HG02588 (cell line): ENCODE measurements around the gene TAF15.

Experiments
- ATAC-seq: cut with Tn5 transposase; IDR thresholded peaks from one replicate; pipeline ENCODE4 v1.9.1; 2021; ENCODE audit warnings: mild to moderate bottlenecking, moderate library complexity; ENCODE audit not compliant: unreplicated experiment

TAF15 gene

DNA sequence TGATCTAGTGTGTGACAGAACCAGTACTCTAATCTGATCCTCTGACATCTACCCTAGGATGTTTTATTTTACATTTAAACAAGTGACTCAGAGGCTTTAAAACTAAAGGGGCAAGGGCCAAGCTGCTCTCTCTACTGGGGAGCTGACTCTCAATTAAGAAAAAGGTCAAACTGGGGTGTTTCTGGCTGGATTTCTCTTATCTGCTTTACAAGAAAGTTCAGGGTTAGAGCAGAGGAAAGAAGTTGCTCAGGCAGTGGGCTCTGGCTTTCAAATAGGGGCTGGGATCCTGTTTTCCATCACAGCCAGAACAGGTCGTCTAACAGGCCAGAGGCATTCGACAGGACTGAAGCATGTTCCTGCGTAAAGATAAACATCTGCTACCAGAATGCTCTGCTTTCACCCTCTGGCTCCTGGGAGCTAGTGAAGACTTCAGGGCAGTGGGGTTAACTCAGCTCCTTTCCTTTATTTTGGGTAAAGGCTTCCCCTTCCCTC, 22.3 kb upstream of the TAF15 start:
- no peak for ATAC-seq

DNA sequence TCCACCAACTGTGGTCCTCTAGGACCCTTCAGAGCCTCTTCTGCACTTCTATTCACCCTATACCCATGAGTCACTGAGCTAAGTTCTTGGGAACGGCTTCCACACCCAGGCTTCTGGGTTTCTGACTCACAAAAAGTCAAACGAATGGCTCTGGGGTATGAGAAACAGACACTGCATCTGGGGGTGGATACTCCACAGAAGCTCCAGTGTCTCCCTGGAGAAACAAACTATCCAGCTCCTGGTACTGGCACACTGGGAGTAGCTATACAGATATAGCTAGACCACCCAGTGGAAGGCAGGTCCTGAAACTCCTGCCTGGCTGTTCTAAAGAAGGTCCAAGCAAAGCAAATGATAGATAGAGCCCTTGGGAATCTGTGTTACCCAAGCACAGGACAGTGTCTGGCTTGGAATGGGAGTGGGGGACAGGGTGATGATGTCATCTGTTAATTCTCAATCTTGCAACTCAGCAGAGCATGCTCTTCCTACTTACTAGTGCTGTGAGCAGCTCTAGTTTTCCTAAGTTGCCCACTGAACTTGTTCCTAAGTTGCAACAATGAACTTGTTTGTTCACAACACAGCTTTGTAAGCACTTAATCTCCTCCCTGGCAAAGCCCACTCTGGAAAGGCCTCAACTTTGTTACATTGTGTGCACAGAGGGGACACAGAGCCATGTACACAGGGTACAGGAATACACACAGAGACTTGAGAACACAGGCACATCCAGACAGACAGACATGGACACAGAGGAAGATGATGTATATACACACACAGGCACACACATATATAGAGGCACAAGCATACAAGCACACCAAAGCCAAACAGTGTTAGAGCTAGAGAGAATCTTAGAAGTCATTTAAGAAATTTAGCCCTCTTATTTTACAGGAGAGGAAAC, 20.6 kb upstream of the TAF15 start:
- no peak for ATAC-seq

DNA sequence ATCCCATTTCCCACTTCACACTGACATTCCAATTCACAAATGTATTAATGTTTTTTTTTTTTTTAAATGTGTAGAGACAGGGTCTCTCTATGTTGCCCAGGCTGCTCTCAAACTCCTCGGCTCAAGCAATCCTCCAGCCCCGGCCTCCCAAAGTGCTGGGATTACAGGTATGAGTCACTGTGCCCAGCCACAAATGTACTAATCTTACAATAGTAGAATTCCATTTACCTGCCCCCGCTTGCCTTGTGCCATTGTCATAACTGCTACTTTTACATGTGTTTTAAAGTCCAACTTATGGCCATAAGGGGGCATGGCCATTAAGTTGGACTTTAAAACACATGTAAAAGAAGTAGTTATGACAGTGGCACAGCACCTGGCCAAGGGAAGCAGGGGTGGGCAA, 18.4 kb upstream of the TAF15 start:
- ATAC-seq, result no peak

DNA sequence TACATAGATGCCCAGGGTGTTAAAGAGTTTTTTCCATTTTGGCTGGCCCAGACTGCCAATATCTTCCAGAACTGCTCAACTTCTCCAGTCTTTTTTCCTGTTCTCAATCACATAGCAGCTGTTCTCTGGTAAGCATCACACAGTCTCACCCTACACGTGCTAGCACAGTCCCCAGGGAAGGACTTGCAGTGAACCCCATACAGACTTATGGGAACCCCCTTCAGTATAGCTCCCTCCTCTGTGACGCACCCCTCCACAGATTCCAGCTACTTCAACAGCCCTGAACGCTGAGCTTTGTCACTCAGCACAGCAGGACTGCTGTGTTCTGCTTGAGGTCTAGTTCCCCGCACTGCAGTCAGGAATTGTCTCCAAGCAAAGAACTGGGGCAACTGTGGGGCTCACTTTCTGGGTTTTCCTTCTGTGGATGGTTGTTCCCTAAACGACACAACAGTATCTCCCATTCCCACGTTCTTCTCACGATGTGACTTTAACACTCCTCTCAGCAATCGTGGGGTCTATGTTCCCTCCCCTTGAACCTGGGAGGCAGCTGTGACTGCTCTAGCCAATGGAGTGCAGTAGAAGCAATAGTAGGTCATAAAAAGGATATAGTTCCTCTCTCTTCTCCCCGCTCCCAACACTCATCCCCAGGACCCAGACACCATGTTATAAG, 17.5 kb upstream of the TAF15 start:
- ATAC-seq, result no peak

GRCh38 chr17:35793257-35793656, 16.0 kb upstream of the TAF15 start:
- no peak for ATAC-seq

GRCh38 chr17:35795007-35795870, 14.0 kb upstream of the TAF15 start, which contains the start of gene MMP28:
Gene MMP28, minus strand, starts transcription at chr17:35795641. Its CDS starts 264 bp downstream, at chr17:35795377.
- ATAC-seq, result no peak

GRCh38 chr17:35795871-35796265, 13.4 kb upstream of the TAF15 start:
- no peak for ATAC-seq

DNA sequence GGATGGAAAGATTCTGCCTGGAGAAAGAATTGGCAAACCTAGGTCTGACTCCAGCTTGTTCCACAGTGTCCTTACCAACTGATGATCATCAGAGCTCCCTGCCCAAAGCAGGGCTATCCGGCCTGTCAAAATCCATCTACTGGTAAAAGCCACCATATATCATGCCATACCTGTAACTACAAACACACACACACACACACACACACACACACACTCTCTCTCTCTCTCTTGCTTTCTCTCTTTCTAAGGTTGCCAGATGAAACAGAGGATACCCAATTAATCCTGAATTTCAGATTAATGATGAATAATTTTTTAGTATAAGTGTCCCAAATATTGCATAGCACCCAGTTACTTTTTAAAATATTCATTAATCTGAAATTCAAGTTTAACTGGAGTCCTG, 12.3 kb upstream of the TAF15 start:
- no peak for ATAC-seq

DNA sequence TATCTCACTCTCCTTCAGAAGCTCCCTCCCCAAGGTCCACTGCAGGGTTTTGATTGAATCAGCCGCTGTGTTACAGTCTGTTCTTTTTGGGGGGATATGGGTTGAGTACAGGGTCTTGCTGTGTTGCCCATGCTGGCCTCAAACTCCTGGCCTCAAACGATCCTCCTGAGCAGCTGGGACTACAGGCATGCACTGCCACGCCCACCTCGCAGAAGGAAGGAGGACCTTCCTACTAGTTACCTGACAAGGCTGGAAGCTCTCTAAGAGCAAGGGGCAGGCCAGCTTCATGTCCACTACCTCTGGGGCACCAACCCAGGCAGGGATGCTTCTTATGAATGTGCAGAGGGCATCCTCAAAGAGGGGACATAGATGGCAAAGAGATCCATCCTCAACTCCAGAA, 11.9 kb upstream of the TAF15 start:
- ATAC-seq, result no peak

DNA sequence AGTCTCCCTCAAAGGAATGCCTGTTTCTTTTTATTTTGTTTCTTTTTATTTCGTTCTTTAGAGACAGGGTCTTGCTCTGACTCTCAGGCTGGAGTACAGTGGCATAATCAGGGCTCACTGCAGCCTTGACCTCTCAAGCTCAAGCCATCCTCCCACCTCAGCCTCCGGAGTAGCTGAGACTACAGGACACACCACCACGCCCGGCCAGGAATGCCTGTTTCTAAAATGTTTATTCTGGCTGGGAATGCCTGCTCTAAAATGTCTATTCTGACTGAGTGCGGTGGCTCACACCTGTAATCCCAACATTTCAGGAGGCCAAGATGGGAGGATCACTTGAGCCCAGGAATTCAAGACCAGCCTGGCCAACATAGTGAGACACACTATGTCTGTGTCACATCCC, 11.4 kb upstream of the TAF15 start:
- no peak for ATAC-seq

DNA sequence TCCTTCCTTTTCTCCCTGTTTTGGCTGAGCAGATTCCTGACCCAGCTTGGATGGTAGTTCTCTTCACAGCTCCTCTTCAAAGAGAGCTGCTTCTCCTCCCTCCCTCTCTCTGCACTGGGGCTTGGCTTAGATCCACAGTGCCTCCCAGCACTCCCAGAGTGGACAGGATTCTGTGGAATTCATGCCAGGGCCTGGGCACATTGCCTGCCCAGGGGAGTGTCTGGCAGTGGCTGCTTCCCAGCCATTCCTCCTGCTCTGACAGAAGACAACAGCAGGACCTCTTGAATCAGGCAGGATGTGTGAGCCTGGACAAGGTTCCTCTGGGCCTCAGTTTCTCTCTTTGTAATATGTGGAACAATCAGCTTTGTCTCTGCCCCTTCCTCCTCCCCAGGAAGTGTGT, 9.3 kb upstream of the TAF15 start:
- no peak for ATAC-seq

GRCh38 chr17:35801583-35802224, 7.6 kb upstream of the TAF15 start:
- no peak for ATAC-seq

GRCh38 chr17:35804658-35805192, 4.6 kb upstream of the TAF15 start:
- no peak for ATAC-seq

GRCh38 chr17:35807371-35808144, 1.7 kb upstream of the TAF15 start:
- ATAC-seq, result no peak

DNA sequence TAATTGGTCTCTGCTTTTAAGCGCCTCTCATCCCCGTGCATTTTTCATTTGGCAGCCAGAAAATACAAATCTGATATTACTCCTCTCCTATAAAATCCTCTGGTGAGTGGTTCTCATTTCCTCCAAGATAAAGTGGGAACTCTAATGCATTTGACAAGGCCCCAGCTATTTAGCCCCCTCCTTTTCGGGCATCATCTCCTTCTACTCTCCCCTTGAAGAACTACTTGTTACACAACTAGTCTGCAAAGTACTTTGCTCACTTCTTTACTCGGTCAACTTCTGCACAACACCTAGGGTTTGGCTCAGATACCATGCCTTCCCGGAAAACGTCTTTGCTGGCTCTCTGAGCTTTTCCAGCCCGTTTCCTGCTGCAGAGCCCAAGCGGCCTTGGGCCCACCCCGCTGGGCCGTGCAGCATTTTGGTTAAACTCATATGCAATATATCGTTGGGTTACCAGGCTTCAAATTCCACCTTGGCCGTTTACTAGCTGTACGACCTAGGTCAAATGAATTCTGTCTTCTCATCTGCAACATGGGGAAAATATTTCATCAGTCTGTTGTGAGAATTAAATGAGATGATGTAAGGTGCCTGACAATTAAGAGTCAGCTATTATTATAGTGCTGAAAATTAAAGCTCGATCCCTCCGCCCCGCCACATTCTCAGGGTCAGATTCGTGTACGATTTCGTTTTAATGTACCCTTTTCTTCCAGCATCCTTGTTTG, 883 bp upstream of the TAF15 start:
- ATAC-seq, result no peak

DNA sequence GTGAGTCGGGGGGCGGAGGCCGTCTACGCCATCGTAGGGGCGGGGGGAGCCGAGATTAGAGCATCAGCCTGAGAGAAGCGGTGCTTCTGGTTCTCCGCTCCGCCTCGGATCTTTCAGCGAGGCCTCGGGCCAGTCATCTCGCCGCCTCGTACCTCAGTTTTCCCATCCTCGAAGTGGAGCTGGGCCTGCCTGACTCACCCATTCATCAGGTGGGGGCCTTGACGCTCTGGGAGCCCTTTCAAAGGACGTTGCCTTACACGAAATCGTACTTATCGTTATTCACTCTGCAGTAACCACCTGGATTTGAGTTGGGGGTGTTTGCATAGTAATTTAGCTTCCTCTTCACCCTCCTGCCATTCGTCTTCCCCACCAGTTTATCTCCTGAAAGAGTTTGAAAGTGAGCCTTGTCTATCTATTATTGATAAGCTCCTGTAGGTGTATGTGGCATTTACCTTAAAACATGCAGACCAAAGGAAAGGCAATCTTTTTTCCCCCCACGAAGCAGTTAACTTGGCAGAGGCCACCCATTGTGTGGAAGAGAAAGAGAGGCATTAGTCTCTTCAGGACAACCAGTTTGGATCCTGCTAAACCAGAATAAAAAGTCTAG, 674 bp downstream of the TAF15 start:
- ATAC-seq, result no peak

DNA sequence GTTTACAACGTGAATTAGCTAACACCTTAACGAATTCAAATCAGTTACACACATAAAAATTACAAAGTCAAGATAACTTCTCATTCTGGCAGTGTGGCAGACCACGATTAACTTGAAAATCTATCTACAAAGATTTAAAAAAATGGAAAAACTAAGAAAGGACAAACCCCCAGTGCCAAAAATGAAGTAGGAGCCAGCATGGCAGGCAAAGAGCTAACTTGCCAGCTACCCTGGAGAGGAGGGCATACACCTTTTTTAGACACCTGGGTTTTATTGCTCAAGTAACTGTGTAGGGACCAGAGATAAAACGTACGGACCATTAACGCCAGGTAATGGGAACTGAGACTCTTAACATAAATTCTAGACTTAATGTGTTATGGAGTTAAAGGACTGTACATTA, 2.5 kb downstream of the TAF15 start:
- ATAC-seq, result no peak

DNA sequence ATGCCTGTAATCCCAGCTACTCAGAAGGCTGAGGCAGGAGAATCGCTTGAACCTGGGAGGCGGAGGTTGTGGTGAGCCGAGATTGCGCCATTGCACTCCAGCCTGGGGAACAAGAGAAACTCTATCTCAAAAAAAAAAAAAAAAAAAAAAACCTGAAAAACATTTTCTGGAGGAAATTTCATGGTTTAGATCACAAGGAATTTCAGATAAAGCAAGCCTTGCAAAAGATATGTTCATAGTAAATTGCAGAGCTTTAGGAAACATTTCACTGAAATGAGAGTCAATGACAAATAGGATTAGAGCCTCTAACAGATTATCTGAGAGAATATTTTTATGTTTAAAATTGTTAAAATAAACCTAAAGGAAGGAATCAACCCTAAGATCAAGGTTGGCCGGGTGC, 3.2 kb downstream of the TAF15 start:
- no peak for ATAC-seq

GRCh38 chr17:35816723-35817122, 7.4 kb downstream of the TAF15 start:
- no peak for ATAC-seq
